Tibial nerve (tissue), 4 donors: ENCODE results near the gene DOCK2.

ENCODE experiments used
- CTCF ChIP-seq, 5 experiments: fragments of 200-600 bp in 3 of 5; fragments of 450-650 bp in 2 of 5; sonication (generic) in 3 of 5; IDR thresholded peaks; one replicate each; pipeline ENCODE4 v1.5.1; 2016 to 2019; ENCODE audit warnings: antibody characterized with exemption in 5 of 5, mild to moderate bottlenecking in 3 of 5, moderate library complexity in 2 of 5
- EP300 ChIP-seq, 2 donors: sonication (generic); formaldehyde crosslinking; IDR thresholded peaks; one replicate each; pipeline ENCODE4 v1.6.1; 2017; ENCODE audit warnings: antibody characterized with exemption in 2 of 2, mild to moderate bottlenecking in 1 of 2
- POLR2A ChIP-seq, 2 donors: fragments of 450-650 bp; IDR thresholded peaks; one replicate each; pipeline ENCODE4 v1.6.1; 2017; ENCODE audit warnings: antibody characterized with exemption in 2 of 2, mild to moderate bottlenecking in 2 of 2, moderate library complexity in 2 of 2

- TF ChIP-seq POLR2A (IDR thresholded peaks at IDR 0.05) (no peak), CTCF (IDR thresholded peaks at IDR 0.05) (no peak), EP300 (IDR thresholded peaks at IDR 0.05) (no peak)
Observed at GRCh38 chr5:169691471-169691870, 54.4 kb downstream of the DOCK2 start.
